ENCODE data around the gene TNFSF12.

TNFSF12 gene, protein sequence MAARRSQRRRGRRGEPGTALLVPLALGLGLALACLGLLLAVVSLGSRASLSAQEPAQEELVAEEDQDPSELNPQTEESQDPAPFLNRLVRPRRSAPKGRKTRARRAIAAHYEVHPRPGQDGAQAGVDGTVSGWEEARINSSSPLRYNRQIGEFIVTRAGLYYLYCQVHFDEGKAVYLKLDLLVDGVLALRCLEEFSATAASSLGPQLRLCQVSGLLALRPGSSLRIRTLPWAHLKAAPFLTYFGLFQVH

DNA sequence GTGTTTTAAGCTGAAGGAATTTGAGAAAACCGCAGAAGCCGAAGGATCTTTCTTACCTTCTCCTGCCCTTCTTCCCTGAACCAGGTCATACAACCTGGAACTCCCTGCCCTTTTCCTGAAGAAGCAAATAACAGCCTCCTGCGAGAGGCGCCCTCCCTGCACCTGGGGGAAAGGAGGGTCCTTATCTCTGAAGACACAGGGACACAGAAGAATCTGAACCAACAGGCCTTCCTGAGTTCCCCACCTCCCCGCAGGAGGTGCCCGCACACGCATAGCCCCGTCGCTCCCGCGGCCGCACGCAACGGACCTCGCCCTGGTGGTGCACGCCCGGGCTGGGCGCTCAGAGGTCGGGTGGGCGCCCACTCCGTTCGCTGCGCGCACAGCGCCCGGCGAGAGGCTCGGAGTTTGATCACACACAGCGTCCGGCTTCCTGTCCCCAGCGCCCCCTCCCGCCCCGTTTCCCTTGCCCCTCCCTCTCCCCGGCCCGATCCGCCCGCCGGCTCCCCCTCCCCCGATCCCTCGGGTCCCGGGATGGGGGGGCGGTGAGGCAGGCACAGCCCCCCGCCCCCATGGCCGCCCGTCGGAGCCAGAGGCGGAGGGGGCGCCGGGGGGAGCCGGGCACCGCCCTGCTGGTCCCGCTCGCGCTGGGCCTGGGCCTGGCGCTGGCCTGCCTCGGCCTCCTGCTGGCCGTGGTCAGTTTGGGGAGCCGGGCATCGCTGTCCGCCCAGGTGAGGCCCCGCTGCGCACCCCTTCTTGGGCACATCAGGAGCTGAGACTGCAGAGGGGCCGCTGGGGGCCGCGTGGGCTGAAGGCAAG lies at the start of gene TNFSF12:
TSS of gene TNFSF12 (plus strand) at position 474 of the 816 bp plus-strand sequence. CDS start at position 570, 96 bp downstream.
- DNase-seq, result peak; percentile 66

DNA sequence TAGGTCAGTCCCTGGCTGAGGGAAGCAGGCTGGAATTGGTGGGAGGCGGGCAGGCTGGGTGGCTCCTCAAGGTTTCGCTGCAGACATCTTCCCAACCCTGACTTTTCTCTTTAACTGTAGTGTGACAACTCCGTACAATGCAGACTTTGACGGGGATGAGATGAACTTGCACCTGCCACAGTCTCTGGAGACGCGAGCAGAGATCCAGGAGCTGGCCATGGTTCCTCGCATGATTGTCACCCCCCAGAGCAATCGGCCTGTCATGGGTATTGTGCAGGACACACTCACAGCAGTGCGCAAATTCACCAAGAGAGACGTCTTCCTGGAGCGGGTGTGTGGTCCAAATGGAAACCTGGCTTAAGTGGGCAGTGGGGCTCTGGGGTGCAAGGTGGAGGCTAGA lies 49.7 kb upstream of the TNFSF12 start:
- DNase-seq, result no peak

DNA sequence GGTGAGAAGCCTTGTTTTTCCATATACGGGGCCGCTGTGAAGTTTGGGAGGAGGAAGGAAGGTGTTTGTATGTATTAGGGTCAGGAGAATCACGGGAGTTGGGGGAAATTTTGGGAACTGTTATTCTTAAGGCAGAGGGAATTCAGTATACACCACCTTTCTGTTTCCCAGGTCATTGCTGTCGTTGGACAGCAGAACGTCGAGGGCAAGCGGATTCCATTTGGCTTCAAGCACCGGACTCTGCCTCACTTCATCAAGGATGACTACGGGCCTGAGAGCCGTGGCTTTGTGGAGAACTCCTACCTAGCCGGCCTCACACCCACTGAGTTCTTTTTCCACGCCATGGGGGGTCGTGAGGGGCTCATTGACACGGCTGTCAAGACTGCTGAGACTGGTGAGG lies 47.1 kb upstream of the TNFSF12 start:
- DNase-seq, result no peak

DNA sequence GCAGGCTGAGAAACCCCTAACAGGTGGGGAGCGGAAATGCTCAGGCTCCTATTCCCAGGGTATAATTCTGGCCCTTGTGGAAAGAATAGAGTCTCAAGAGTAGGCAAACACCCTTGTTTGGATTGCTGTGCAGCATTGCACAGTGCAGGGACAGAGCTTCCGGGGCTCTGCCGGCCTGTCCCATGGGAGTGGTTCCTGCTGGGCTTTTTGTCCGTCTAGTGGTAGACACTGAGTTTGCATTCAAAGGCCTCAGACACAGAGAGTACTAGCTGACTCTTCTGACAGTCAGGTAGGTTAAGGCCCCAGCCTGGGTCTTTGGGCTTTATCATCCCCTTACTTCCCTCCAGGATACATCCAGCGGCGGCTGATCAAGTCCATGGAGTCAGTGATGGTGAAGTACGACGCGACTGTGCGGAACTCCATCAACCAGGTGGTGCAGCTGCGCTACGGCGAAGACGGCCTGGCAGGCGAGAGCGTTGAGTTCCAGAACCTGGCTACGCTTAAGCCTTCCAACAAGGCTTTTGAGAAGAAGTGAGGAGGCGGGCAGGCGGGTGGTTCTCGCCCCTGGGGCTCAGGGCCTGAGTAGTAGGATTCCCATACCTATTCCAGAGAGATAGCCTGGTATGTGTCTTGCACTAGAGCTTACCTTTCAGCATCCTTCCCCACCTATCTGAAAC lies 46.5 kb upstream of the TNFSF12 start:
- no peak for DNase-seq

DNA sequence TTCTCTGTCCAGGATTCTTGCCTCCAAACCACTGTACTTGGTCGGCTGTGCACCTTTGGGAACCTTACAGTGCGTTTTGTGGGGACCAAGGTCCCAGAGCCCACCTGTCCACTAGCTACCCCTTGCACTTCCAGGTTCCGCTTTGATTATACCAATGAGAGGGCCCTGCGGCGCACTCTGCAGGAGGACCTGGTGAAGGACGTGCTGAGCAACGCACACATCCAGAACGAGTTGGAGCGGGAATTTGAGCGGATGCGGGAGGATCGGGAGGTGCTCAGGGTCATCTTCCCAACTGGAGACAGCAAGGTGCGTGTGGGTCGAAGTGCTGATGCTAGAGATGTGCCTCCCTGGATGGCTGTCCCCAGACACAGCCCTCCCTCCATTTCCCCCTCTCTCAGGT lies 45.9 kb upstream of the TNFSF12 start:
- no peak for DNase-seq

DNA sequence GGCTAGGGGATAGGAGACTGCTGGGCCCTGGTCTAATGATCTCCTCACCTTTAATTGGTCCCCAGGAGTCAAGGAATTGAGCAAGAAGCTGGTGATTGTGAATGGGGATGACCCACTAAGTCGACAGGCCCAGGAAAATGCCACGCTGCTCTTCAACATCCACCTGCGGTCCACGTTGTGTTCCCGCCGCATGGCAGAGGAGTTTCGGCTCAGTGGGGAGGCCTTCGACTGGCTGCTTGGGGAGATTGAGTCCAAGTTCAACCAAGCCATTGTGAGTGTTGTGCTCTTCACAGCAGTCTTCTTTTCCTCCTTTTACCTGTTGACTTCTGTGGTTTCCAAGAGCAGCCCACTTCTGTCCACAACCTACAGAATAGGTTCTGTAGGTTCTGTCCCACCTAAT lies 45.3 kb upstream of the TNFSF12 start:
- DNase-seq, result no peak

DNA sequence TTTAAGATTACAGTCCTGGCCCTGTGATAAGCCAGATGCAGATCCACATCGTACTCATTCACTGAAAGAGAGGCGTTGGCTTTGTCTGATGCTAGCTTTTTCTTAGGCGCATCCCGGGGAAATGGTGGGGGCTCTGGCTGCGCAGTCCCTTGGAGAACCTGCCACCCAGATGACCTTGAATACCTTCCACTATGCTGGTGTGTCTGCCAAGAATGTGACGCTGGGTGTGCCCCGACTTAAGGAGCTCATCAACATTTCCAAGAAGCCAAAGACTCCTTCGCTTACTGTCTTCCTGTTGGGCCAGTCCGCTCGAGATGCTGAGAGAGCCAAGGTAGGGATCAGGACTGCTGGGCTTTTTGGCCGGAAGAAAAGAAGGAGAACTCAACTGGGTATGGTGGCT lies 40.7 kb upstream of the TNFSF12 start:
- no peak for DNase-seq

DNA sequence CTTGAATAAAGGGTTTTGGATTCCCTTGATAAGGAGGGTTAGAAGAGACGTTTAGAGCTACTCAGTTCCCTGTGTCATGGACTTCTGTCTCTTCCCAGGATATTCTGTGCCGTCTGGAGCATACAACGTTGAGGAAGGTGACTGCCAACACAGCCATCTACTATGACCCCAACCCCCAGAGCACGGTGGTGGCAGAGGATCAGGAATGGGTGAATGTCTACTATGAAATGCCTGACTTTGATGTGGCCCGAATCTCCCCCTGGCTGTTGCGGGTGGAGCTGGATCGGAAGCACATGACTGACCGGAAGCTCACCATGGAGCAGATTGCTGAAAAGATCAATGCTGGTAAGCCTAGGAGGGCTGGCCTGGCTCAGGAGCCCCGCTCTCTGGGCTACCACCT lies 40.0 kb upstream of the TNFSF12 start:
- no peak for DNase-seq

DNA sequence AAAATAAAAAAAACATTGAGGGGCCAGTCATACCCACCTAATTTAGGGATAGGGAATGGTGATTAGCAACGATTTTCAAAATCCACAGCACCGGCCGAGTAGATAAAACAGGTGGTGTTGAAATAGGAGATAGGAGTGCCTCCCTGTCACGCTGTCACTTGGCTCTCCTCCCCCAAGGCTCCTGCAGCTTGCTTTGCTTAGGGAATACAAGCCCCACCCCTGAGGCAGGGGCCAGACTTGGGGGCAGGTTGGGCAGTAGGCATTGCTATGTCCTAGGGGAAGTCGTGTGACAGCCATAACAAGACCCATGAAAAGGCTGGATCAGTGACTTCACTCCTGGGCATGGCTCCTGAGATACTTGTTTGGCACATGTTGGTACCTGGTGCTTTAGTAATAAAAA lies 38.9 kb upstream of the TNFSF12 start:
- no peak for DNase-seq

DNA sequence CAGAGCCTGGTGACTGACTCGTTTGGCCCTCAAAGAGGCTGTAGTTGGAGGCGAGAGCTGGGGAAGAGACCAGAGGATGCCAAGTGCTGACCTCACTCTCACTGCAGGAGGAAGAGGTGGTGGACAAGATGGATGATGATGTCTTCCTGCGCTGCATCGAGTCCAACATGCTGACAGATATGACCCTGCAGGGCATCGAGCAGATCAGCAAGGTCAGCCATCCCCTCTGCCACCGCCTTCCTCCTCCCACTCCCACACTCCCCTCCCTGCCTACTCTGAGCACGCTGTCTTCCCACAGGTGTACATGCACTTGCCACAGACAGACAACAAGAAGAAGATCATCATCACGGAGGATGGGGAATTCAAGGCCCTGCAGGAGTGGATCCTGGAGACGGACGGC lies 37.8 kb upstream of the TNFSF12 start:
- no peak for DNase-seq

DNA sequence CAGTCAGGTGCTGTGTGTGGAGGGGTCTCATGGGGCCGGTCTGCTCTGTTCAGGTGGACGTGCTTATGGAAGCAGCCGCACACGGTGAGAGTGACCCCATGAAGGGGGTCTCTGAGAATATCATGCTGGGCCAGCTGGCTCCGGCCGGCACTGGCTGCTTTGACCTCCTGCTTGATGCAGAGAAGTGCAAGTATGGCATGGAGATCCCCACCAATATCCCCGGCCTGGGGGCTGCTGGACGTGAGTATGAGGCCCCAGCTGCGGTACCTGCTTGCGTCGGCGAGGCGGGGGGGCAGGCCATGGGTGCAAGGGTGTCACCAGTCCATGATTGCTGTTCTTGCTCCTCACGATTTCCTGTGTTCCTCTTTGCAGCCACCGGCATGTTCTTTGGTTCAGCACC lies 36.8 kb upstream of the TNFSF12 start:
- DNase-seq, result no peak

DNA sequence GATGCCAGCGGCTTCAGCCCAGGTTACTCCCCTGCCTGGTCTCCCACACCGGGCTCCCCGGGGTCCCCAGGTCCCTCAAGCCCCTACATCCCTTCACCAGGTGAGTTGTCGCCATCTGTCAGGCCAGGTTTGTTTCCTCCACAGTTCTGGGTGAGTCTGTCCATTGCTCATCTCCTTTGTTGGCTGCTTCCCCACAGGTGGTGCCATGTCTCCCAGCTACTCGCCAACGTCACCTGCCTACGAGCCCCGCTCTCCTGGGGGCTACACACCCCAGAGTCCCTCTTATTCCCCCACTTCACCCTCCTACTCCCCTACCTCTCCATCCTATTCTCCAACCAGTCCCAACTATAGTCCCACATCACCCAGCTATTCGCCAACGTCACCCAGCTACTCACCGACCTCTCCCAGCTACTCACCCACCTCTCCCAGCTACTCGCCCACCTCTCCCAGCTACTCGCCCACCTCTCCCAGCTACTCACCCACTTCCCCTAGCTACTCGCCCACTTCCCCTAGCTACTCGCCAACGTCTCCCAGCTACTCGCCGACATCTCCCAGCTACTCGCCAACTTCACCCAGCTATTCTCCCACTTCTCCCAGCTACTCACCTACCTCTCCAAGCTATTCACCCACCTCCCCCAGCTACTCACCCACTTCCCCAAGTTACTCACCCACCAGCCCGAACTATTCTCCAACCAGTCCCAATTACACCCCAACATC lies 35.9 kb upstream of the TNFSF12 start:
- DNase-seq, result no peak

DNA sequence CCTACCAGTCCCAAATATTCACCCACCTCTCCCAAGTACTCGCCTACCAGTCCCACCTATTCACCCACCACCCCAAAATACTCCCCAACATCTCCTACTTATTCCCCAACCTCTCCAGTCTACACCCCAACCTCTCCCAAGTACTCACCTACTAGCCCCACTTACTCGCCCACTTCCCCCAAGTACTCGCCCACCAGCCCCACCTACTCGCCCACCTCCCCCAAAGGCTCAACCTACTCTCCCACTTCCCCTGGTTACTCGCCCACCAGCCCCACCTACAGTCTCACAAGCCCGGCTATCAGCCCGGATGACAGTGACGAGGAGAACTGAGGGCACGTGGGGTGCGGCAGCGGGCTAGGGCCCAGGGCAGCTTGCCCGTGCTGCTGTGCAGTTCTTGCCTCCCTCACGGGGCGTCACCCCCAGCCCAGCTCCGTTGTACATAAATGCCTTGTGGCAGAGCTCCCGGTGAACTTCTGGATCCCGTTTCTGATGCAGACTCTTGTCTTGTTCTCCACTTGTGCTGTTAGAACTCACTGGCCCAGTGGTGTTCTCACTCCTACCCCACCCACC lies 34.9 kb upstream of the TNFSF12 start:
- no peak for DNase-seq

DNA sequence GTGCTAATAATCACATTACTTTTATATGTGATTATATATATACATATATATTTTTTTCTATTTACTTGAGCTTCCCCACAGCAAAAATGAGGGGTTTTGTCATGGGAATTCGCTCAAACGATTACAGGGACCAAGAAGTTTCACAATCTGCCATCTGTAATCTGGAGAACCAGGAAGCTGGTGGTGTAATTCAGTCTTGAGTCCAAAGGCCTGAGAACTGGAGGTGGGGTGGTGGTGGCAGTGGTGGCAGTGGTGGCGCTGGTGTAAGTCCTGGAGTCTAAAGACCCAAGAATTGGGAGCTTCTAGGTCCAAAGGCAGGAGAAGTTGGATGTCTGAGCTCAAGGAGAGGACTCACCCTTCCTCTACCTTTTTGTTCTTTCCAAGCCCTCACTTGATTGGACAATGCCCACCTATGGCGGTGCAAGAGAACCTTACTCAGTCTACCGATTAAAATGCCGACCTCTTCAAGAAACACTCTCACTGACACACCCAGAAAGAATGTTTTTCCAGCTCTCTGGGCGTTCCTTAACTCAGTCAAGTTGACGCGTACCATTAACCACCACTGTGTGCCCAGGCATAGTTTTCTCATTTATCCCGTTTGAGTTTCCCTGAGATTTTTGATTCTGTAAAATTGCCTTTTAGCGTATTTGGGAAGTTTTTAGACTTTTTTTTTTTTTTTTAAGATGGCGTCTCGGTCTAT lies 32.8 kb upstream of the TNFSF12 start:
- DNase-seq, result no peak

DNA sequence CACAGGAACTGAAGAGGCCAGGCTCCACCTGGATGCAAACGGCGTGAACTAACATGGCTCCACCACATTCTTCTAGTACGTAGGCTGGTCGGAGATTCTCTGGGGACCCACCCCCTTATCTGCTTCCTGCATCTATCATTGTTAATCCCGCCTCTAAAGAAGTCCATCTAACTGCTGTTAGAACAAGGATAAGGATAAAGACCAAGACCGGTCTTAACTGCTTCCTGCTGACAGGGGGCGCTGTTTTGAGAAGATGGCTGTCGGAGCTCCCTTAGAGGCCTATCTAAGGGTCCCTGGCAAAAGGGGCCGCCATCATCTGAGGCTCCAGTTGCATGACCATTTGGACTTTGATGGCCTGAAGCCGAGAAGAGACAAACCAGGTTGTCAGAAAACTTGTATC lies 25.8 kb upstream of the TNFSF12 start:
- no peak for DNase-seq

DNA sequence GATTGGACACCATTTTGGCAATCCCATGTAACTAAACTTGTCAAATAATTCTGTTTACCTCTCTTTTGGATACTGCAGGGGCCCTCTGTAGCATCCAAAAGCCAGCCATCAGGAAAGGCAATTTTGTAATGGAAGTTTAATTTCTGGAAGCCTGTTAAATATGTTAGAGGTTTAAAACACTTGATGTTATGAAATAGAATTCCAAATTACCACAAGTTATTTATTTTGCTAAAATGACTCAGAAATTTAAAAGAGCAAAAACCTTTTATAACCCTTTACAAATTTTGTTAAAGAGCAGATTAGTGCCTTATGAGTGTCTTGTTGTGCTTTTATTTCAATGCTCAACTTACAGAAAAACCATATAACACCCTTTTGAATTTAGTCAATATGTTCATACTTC lies 20.0 kb upstream of the TNFSF12 start:
- DNase-seq, result no peak

DNA sequence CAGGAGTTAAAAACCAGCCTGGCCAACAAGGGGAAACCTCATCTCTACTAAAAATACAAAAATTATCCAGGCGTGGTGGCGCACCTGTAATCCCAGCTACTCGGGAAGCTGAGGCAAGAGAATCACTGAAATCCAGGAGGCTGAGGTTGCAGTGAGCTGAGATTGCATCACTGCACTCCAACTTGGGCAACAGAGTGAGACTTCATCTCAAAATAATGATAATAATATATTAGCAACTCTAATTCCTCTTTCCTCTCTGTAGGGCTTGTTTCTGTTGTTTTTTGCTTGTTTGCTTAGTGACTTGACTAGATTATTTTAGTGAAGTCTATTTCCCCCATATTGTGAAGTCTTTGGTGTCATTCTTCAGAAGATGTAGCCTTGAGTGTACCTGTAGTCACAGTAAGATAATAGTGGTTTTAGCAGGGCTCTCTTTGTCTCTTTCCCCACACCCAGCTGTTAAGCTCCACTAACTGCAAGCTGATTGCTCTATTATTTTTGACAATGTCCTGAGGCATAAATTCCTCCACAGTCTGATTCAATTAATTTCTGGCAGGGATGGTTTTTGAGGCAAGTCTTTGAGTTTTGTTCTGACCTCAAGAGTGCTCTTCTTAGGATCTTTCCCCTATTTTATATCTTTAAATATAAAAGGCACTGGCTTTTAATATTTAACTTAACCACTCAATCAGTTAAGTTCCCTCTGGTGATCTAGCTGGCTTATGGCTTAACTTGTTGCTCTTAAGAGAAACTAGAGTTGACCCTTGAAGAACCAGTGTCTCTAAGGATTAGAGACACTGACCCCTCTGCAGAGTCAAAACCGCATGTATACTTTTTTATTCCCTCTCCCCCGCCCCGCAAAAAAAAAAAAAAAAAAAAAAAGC lies 18.6 kb upstream of the TNFSF12 start:
- no peak for DNase-seq

DNA sequence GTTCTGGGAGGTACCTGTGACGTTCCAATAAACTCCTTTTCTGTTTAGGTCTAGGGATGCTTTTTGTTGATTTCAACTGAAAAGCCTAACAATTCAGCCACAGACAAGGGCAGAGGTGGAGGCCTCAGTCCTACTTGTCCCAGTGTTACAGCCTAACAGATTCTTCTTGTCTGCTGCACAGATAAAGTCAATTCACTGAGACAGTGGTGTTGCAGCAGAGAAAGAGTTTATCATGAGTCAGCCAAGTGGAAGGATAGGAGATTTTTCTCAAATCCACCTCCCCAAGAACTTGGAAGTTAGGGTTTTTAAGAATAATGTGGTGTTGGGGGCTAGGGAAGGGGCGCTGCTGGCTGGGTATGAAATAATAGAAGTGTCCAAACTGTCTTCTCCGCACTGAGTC lies 10.8 kb upstream of the TNFSF12 start:
- DNase-seq, result no peak

DNA sequence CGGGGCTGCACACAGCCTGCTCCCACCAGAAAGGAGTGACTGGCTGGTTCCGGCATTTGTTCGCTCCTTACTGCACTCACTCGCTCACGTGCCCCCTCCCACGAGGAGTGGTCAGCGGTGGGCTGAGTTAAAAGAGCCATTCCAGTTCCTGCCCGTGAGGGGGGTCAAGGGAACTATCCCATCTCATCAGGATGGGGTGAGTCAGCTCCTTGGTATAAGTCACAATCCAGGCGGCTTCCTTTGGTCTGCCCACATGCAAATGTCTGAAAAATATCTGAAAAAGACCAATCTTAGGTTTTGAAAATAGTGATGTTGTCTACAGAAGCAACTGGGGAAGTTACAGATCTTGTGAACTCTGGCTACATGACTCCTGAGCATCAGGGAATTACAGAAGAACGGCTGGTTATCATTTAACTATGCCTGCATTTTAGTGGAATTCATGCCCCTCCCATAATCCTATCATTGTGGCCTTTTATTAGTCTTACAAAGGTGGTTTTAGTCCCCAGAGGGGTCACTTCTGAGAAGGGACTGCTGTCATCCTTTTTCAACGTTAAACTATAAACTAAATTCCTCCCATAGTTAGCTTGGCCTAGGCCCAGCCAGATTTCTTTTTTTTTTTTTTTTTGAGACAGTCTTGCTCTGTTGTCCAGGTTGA lies 9.8 kb upstream of the TNFSF12 start:
- no peak for DNase-seq

DNA sequence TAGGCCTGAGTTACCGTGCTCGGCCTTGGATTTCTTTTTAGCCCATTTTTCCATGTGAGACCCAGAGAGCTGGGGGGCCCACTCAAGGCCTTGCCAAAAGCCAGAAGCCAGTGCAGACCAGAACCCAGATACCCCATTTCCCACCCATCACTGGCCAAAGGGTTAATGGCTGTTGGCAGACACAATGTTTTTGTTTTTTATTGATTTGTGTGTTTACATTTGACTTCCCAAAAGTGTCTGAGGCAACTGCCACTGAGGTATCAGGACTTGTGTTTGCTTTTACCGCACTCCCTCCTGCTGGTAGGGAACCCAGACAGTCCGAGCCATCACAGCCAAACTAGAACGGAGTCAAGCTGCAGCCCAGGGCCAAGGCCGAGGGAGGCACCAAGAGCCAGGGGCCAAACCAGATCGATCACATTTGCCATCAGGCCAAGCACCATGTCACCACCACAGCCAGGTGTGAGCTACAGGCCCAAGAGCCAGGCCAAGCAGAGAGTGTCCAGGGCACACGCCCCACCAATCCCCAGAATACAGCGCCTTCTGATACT lies 7.7 kb upstream of the TNFSF12 start:
- DNase-seq, result no peak

Measured in retina (tissue), 1 donor.